NB4 (cell line): ENCODE measurements around the gene ACMSD.

ENCODE experiments used
- CTCF ChIP-seq: IDR thresholded peaks from one replicate; pipeline ENCODE4 v1.5.1; 2012; ENCODE audit warnings: low read depth, low read length
- MAX ChIP-seq: IDR thresholded peaks from 2 replicates; pipeline ENCODE4 v1.6.1; 2011; ENCODE audit warnings: low read depth, low read length
- MYC ChIP-seq: IDR thresholded peaks from 2 replicates; pipeline ENCODE4 v1.6.1; 2011; ENCODE audit warnings: low read depth, low read length
- POLR2A ChIP-seq: IDR thresholded peaks from 2 replicates; pipeline ENCODE4 v1.6.1; 2011; ENCODE audit warnings: mild to moderate bottlenecking; ENCODE audit not compliant: insufficient read length; ENCODE audit errors: extremely low read depth

- TF ChIP-seq MYC (no peak), CTCF (no peak), POLR2A (no peak), MAX (no peak)
Observed at GRCh38 chr2:134873152-134873551, 34.7 kb downstream of the ACMSD start.
